Measurements from ENCODE around the gene LHX4.

LHX4 gene

GRCh38 chr1:180192172-180192571 is 37.9 kb upstream of the LHX4 start:
- no peak overlapping the region for H3K27ac ChIP-seq
- TF ChIP-seq ZFX (IDR thresholded peaks at IDR 0.05) (no peak), CTCF (conservative IDR thresholded peaks at IDR 0.05) (no peak)

- H3K27ac ChIP-seq, result no peak overlapping the region
- TF ChIP-seq ZFX (IDR thresholded peaks at IDR 0.05) (no peak), CTCF (conservative IDR thresholded peaks at IDR 0.05) (no peak)
Observed at GRCh38 chr1:180193141-180194047, 36.7 kb upstream of the LHX4 start.

- H3K27ac ChIP-seq, result no peak overlapping the region
- TF ChIP-seq ZFX (IDR thresholded peaks at IDR 0.05) (no peak), CTCF (conservative IDR thresholded peaks at IDR 0.05) (no peak)
Observed at GRCh38 chr1:180194048-180194425, 36.0 kb upstream of the LHX4 start.

GRCh38 chr1:180194546-180195207 is 35.4 kb upstream of the LHX4 start:
- TF ChIP-seq CTCF (conservative IDR thresholded peaks at IDR 0.05) (no peak), ZFX (IDR thresholded peaks at IDR 0.05) (no peak)
- H3K27ac ChIP-seq, result no peak overlapping the region

- no peak overlapping the region for H3K27ac ChIP-seq
- TF ChIP-seq ZFX (IDR thresholded peaks at IDR 0.05), result no peak
- no peak for TF ChIP-seq CTCF (conservative IDR thresholded peaks at IDR 0.05)
Observed at GRCh38 chr1:180195401-180195800, 34.7 kb upstream of the LHX4 start.

- no peak overlapping the region for H3K27ac ChIP-seq
- TF ChIP-seq ZFX (IDR thresholded peaks at IDR 0.05), result no peak
- TF ChIP-seq CTCF (conservative IDR thresholded peaks at IDR 0.05), result no peak
Observed at GRCh38 chr1:180195916-180196315, 34.1 kb upstream of the LHX4 start.

GRCh38 chr1:180196436-180197003 is 33.5 kb upstream of the LHX4 start:
- no peak for TF ChIP-seq ZFX (IDR thresholded peaks at IDR 0.05)
- TF ChIP-seq CTCF (conservative IDR thresholded peaks at IDR 0.05), result no peak
- no peak overlapping the region for H3K27ac ChIP-seq

All from C4-2B (cell line).